ENCODE data around the gene PTGDR2.

DNA sequence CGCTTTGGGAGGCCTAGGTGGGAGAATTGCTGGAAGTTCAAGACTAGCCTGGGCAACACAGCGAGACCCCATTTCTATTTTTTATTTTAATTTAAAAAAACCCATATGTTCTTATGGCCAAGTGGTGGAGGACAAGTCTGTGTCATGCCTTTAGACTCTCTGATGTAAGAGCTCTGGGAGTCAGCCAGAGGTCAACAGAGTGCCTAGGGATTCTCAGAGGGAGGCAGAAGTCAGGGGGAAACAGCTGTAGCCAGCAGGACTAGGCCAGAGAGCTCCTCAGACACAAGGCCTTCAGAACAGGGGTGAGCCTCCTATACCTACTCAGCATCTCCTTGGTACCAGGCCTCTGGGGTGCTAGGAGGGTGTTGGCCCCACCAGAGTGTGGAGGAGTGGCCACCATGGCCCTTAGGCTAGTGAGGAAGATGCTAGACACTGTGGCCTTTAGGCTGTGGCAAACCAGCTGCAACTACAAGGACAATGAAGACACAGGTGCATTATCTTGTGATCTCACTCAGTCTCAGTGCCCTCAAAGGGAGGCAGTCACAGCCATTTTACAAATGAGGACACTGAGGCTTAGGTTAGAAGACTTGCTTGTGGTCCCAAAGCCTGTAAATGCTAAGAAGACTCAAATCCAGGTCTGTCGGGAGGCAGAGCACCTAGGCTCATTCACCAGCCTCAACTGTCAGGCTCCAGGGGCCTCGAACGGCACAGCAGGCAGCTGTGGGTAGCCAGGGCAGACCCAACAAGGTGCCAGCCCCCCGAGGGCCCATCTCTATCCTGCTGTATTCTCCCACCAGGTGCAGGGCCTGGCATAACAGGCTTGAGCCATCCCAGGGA is 16.6 kb upstream of the PTGDR2 start:
- TF ChIP-seq, protein P1, sequence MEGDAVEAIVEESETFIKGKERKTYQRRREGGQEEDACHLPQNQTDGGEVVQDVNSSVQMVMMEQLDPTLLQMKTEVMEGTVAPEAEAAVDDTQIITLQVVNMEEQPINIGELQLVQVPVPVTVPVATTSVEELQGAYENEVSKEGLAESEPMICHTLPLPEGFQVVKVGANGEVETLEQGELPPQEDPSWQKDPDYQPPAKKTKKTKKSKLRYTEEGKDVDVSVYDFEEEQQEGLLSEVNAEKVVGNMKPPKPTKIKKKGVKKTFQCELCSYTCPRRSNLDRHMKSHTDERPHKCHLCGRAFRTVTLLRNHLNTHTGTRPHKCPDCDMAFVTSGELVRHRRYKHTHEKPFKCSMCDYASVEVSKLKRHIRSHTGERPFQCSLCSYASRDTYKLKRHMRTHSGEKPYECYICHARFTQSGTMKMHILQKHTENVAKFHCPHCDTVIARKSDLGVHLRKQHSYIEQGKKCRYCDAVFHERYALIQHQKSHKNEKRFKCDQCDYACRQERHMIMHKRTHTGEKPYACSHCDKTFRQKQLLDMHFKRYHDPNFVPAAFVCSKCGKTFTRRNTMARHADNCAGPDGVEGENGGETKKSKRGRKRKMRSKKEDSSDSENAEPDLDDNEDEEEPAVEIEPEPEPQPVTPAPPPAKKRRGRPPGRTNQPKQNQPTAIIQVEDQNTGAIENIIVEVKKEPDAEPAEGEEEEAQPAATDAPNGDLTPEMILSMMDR (IDR thresholded peaks at IDR 0.05; ENCODE audit: low read depth, low read length) = no peak
- no peak for TF ChIP-seq EZH2phosphoT487 (IDR thresholded peaks at IDR 0.05; ENCODE audit: low read depth)

Data from OCI-LY3 (cell line).